GM06990 (cell line): ENCODE results near the gene FAM167B.
"Not testable (repeated sequence)": the region's sequence is repeated elsewhere in the genome, so short reads cannot be mapped to it uniquely, and the experiment has no call there.

ENCODE experiments used
- DNase-seq: peaks from one replicate; pipeline ENCODE4 v3.0.0-alpha.2; 2011; ENCODE audit not compliant: insufficient read length; ENCODE audit errors: extremely low read depth
- H3K27me3 ChIP-seq: replicated peaks from 2 replicates; pipeline ENCODE4 v1.6.0; 2011; ENCODE audit warnings: low read length; ENCODE audit not compliant: control insufficient read depth, insufficient read depth
- H3K36me3 ChIP-seq: 2 replicates; pipeline ENCODE4 v1.5.1; 2011; ENCODE audit warnings: low read length; ENCODE audit not compliant: control insufficient read depth, insufficient read depth
- H3K4me3 ChIP-seq: replicated peaks from 2 replicates; pipeline ENCODE4 v1.5.1; 2011; ENCODE audit warnings: low read depth, mild to moderate bottlenecking, control low read depth, low read length
- CTCF ChIP-seq: IDR thresholded peaks from 2 replicates; pipeline ENCODE4 v1.5.1; 2011; ENCODE audit warnings: low read length, control low read depth, mild to moderate bottlenecking, inconsistent platforms; ENCODE audit not compliant: insufficient read depth, poor library complexity, severe bottlenecking

Gene FAM167B

GRCh38 chr1:32273391-32274208 is 26.6 kb downstream of the FAM167B start:
- no peaks in the 10 kb centered on the region for H3K27me3 ChIP-seq
- no peak for DNase-seq
- TF ChIP-seq CTCF = no peak
- no peak overlapping the region for H3K4me3 ChIP-seq
- H3K36me3 ChIP-seq = peaks cover 8% of the 10 kb centered on the region

GRCh38 chr1:32274646-32275340 is 27.8 kb downstream of the FAM167B start:
- H3K27me3 ChIP-seq = no peaks in the 10 kb centered on the region
- H3K4me3 ChIP-seq = no peak overlapping the region
- no peak for DNase-seq
- TF ChIP-seq CTCF = no peak
- H3K36me3 ChIP-seq = peaks cover 16% of the 10 kb centered on the region

- H3K27me3 ChIP-seq = no peaks in the 10 kb centered on the region
- H3K36me3 ChIP-seq = peaks cover 19% of the 10 kb centered on the region
- DNase-seq = no peak
- TF ChIP-seq CTCF = no peak
- H3K4me3 ChIP-seq = no peak overlapping the region
These were observed 28.4 kb downstream of the FAM167B start for GRCh38 chr1:32275424-32275823.

- no peak for TF ChIP-seq CTCF
- Histone ChIP-seq H3K36me3 (peaks cover 21% of the 10 kb centered on the region), H3K4me3 (no peak overlapping the region), H3K27me3 (no peaks in the 10 kb centered on the region)
- DNase-seq = no peak
These were observed 29.2 kb downstream of the FAM167B start for GRCh38 chr1:32276032-32276782.

GRCh38 chr1:32284777-32285176 is 37.8 kb downstream of the FAM167B start:
- H3K4me3 ChIP-seq = not testable (repeated sequence)
- peaks cover 14% of the 10 kb centered on the region for H3K36me3 ChIP-seq

GRCh38 chr1:32285658-32286057 is 38.6 kb downstream of the FAM167B start:
- peaks cover 11% of the 10 kb centered on the region for H3K36me3 ChIP-seq
- TF ChIP-seq CTCF = no peak
- no peaks in the 10 kb centered on the region for H3K27me3 ChIP-seq
- H3K4me3 ChIP-seq = no peak overlapping the region
- DNase-seq = no peak

More at GRCh38 chr1:32284777-32285176, 37.8 kb downstream of the FAM167B start:
- not testable (repeated sequence) for DNase-seq, H3K27me3 ChIP-seq
